HG02610 (cell line): ENCODE data around the gene PCNT.
A peak's percentile ranks its signal among the peaks of the same experiment; 100 is the strongest.

Experiments
- ATAC-seq: cut with Tn5 transposase; IDR thresholded peaks from one replicate; pipeline ENCODE4 v1.9.1; 2021; ENCODE audit warnings: mild to moderate bottlenecking, moderate library complexity; ENCODE audit not compliant: unreplicated experiment

Gene PCNT, protein sequence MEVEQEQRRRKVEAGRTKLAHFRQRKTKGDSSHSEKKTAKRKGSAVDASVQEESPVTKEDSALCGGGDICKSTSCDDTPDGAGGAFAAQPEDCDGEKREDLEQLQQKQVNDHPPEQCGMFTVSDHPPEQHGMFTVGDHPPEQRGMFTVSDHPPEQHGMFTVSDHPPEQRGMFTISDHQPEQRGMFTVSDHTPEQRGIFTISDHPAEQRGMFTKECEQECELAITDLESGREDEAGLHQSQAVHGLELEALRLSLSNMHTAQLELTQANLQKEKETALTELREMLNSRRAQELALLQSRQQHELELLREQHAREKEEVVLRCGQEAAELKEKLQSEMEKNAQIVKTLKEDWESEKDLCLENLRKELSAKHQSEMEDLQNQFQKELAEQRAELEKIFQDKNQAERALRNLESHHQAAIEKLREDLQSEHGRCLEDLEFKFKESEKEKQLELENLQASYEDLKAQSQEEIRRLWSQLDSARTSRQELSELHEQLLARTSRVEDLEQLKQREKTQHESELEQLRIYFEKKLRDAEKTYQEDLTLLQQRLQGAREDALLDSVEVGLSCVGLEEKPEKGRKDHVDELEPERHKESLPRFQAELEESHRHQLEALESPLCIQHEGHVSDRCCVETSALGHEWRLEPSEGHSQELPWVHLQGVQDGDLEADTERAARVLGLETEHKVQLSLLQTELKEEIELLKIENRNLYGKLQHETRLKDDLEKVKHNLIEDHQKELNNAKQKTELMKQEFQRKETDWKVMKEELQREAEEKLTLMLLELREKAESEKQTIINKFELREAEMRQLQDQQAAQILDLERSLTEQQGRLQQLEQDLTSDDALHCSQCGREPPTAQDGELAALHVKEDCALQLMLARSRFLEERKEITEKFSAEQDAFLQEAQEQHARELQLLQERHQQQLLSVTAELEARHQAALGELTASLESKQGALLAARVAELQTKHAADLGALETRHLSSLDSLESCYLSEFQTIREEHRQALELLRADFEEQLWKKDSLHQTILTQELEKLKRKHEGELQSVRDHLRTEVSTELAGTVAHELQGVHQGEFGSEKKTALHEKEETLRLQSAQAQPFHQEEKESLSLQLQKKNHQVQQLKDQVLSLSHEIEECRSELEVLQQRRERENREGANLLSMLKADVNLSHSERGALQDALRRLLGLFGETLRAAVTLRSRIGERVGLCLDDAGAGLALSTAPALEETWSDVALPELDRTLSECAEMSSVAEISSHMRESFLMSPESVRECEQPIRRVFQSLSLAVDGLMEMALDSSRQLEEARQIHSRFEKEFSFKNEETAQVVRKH (N-terminal part only)

DNA sequence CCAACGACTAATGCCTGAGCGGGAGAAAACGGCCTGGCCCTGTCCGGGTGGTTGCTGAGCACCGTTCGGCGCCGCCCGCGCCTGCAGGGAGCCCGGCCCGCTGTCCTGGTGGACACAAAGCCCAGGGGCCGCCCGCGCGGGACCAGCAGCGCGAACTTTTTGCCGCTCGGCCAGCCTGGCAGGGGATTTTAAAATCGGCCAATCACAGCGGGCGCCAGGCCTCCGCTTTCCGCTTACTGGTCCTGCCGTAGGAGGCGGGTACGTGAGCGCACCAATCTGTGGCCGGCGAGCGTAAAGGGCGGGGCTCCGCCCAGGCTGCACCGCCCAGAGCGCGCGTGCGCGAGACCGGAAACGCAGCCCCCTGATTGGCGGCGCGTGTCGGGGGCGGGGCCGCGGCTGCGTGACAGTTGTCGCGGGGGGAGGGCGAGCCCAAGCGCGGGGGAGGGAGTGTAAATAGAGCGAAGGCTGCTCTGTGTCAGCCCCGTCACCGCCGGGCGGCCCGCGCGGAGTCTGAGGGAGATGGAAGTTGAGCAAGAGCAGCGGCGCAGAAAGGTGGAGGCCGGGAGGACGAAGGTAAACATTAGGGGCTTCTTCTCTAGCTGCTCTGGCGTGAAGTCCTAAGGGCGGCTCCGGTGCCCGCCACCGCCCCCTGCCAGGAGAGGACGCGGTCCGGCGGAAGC, at the start of gene PCNT, which contains the start of gene C21orf58:
Gene PCNT, plus strand, starts transcription at position 447 of the 680 bp plus-strand sequence. Its CDS starts 73 bp downstream, at position 520.
Gene C21orf58, minus strand, starts transcription at position 161 of the 680 bp plus-strand sequence. CDS start 1,132 bp downstream, outside the sequence.
- ATAC-seq = peak; percentile 80

DNA sequence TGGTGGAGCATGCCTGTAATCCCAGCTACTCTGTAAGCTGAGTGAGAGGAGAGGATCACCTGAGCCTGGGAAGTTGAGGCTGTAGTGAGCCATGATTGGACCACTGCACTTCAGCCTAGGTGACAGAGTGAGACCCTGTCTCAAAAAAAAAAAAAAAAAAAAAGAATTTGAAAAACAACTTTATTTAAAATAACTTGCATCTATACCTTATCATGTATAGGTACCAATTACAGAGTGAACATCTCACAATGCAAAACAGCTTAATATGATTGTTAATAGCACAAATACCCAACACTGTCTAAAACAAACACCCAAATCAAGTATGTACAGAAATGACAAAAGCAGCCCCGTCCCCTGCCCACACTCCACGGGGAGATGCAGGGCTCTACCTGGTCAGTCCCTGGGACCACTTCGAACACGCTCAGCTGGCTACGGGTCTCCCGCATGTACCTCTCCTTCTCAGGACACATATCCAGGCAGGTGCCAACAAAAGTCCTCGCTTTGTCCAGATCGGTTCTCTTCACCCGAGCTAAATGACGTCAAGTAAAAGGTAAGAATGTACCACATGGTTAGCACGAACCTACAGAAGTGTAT, 49.1 kb upstream of the PCNT start:
- no peak for ATAC-seq

DNA sequence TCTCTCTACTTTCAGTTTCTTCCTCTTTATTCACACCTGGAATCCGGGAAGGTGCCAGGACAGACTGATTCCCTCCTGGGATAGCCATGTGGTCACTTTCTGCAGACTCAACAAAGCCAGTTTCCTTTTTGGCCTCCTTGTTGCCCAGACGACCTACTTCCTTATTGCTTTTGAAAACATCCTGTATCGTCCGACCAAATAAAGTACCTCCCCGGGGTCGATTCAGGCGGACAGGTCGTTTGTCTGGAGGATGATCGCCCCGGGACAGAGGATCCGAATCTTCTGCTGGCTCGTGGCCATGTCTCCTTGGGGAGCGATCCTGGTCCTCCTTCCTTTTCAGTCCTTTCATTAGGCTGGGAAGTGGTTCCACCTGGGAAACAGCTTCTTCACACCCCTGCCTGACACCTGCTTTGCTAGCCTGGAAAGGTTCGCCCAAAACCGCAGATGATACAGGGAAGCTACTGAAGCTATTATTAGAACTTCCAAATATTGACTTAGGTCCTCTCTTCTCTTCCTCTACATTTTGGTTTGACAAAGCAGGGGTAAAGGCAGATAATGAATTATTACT, 39.8 kb upstream of the PCNT start:
- ATAC-seq = no peak

DNA sequence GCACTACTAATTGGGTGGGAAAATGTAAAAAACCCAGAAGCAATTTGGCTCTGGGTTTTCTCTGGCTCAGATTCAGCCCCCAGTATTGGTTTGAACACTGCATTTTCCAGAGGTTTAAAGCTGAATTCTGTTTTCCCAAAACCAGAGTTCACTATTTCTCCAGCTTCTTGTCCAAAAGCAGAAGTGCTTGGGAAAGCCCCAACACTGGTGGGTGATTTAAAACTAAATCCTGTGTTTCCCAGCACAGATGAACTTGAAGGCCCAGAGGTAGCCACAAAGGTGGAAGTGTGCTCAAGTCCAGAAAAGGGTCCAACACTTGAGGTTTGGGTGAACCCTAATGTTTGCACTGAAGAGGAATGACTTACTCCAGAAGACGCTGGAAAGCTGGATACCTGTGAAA, 39.2 kb upstream of the PCNT start:
- no peak for ATAC-seq

DNA sequence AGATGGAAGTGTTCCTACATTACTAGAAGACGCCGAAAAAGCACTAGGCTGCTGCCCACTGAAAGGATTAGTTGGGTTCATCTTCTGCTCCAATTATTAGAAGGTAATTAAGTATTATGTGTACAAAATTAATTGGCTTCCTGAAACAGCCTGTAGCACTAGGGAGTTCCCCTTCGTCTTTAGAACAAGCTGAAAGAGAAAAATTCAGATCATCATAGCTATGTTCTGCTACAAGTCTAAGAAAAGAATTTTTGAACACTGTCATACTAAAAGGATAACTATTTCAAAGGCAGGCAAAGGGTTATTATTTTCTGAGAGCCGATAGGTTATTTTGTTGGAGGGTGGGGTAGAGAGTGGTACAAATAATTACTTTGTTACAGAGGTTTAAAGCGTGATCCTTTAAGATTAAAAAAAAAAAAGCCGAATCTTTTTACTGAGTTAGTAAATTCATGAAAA, 38.7 kb upstream of the PCNT start, which contains the start of gene MCM3AP:
Gene MCM3AP, minus strand, starts transcription at position 406 of the 456 bp plus-strand sequence. Its CDS starts 325 bp downstream, at position 81.
- no peak for ATAC-seq

DNA sequence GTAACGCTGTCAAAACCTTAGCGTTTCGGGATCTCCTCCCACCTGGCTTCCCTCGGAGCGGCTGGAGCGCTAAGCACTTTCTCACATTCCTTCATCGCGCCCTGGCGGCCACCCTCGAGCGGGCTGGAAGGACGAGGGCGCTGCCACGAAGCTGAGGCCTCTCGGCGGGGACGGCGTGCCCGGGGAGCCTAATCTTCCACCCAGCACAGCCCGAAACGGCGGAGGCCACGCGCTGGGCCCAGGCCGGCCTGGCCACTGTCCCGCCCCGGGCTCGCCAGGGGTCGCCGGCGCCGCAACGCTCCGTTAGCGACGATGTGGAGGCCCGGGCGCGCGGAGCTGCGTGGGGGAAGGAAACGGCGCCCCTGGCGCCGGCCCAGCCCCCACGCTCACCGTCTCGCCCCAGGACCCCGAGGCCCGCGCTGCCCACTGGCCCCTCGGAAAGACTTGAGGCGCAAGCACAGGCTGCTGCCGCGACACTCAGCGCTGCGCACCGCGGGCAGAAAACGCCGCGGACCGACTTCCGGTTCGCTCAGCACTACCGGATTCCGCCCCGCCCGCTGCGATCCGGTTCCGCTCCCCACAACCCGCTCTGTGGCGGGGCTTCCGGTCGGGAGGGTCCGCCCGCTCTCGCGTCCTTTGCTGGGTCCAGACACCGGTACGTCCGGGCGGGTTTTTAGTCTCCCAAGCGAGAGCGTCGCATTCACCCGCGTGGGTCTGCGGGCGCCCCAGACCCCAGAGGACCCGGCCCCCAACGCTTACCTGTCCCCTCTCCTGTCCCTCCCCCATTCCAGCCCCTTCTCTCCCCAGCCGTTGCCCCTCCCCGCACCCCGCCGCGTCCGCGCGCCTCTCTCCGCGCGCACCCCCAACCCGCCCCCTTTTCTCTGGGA, 38.0 kb upstream of the PCNT start, which contains the start of gene YBEY:
Gene YBEY, plus strand, starts transcription at position 582 of the 887 bp plus-strand sequence. CDS start 572 bp downstream, outside the sequence.
- peak; percentile 77 for ATAC-seq

DNA sequence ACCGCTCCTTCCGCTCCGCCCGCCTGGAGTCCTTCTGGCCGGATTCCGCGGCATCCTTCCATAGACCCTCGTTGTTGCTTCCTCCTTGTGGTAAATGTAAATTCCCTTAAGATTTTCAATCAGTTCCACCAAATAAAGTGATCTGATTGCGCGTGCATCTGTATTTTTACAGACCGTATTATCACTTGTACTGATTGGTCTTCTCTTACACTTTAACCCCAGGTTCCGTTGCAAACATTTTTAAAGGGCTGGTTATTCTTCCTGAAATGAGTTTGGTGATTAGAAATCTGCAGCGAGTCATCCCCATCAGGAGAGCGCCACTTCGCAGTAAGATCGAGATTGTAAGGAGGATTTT, 37.3 kb upstream of the PCNT start:
- no peak for ATAC-seq

DNA sequence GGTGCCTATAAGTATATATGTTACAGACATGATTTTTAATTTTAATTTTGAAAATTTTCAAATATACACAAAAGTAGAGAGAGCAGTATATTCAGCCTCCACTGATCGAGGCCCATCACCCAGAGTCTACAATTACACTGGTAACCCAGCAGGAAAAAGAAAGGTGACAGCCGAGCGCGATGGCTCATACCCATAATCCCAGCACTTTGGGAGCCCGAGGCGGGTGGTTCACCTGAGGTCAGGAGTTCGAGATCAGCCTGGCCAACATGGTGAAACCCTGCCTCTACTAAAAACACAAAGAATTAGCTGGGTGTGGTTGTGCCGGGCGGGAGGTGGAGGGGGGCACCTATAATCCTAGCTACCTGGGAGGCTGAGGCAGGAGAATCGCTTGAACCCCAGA, 36.4 kb upstream of the PCNT start:
- no peak for ATAC-seq

DNA sequence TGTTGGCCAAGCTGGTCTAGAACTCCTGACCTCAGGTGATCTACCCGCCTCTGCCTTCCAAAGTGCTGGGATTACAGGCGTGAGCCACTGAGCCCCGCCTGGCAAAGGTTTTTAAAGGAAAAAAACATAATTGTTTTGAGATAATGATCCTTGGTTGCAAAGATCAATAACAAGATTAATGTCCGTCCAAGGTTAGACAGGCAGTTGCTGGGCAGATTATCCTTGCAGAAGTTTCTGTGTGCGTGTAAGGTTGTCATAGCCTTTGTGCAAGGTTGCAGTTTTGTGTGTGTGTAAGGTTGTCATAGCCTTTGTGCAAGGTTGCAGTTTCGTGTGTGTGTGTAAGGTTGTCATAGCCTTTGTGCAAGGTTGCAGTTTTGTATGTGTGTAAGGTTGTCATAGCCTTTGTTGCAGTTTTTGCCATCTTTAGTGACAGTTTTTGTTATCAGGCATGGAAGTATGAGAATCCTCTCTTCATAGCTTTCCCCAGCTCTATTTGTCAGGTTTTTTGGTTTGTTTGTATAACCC, 34.2 kb upstream of the PCNT start:
- ATAC-seq = no peak

DNA sequence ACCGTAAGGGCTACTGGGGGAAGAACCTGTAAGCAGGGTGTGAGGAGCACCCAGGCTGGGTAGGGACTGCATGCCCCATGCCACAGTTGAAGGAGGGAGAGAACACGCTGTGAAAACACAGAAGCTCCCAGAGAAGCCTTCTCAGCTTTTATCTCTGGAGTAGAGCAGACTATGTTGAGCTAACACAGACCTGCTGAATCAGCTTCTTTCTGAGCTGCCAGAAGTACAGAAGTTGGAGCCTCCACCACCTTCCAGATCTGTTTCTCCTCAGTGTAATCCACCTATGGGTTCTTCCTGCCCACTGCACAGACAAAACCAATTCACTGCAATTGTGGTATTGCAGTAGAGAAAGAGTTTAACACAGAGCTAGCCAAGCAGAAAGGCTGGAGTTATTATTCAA, 32.4 kb upstream of the PCNT start:
- no peak for ATAC-seq

DNA sequence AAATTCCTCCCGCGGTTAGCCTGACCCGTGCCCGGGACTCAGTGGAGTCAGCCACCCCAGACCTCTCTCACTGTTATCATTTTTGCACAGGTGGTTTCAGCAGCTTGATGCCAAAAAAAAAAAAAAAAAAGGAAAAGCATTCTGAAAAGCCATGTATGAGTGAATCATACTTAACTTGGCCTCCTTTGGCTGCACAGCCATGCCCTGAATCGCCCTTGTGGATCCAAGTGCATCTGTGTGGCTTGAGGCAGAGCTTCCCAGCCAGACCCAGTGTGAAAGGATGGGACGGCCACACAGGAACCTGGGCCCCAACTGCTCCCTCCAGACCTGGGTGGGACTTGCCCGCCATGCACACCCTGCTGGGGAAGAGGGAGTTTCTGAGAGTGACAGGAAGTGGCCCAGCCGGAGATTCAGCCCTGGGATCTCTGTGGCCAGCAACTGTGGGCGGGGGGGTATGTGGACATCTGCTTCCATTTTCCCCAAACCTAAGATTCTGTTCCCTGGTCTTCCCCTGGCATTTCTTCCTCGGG, 29.2 kb upstream of the PCNT start:
- ATAC-seq = no peak

DNA sequence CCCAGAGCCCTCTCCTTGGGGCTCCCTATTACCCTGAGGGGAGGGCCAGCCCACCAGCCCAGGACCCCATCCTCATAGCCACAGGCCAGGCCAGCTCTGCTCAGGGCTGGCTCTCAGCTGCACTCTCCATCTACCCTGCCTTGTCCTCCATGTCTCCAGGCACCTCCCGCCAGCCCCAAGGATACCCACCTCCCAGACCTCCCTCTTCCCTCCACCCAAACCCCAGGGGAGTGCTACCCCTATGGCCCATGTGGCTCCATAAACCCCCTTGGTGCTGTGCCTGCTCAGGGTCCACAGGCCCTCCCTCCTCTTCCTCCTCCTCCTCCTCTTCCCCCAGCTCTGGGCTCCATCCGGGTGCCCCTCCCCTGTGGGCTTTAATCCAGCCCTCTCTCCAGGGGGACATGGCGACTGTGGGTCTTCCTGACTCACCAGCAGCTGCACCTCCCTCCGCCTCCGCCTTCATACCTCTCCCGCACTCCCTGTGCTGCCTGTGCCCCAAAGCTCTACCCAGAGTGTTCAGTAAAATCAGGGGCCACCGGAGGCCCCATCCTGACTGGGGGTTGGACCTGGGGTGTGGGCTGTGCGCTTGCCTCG, 28.7 kb upstream of the PCNT start:
- ATAC-seq = no peak

DNA sequence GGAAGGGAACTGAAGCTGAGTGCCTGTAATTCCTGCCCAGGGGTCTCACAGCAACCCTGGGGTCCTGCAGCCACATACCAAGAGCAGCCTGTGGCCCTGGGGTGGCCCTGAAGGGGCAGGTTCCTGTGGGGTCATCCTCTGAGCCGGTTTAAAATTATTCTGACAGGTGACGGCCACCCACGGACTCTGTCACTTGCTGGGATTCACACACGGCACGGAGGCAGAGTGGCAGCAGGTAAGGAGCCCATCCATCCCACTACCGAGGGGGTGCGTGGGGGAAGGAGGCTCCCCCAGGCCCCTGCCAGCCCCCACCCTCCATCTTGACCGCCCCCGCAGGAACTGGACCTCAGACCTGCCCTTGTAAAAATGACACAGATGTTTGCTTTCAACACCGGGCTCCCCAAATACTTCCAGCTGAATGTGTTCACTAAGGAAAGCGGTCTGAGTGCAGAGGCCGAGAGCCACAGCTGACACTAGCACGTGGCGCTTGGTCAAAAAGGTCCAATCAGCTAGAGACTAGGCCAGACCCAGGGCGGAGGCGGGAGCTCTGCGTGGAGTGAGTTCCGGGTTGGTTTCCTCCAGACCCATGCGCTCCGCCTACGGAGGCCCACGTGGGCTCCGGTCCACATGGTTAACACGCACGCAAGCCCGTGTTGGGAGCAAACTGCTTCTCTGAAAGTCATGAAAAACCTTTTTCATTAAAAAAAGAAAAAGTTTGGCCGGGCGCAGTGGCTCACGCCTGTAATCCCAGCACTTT, 27.8 kb upstream of the PCNT start:
- ATAC-seq = no peak

DNA sequence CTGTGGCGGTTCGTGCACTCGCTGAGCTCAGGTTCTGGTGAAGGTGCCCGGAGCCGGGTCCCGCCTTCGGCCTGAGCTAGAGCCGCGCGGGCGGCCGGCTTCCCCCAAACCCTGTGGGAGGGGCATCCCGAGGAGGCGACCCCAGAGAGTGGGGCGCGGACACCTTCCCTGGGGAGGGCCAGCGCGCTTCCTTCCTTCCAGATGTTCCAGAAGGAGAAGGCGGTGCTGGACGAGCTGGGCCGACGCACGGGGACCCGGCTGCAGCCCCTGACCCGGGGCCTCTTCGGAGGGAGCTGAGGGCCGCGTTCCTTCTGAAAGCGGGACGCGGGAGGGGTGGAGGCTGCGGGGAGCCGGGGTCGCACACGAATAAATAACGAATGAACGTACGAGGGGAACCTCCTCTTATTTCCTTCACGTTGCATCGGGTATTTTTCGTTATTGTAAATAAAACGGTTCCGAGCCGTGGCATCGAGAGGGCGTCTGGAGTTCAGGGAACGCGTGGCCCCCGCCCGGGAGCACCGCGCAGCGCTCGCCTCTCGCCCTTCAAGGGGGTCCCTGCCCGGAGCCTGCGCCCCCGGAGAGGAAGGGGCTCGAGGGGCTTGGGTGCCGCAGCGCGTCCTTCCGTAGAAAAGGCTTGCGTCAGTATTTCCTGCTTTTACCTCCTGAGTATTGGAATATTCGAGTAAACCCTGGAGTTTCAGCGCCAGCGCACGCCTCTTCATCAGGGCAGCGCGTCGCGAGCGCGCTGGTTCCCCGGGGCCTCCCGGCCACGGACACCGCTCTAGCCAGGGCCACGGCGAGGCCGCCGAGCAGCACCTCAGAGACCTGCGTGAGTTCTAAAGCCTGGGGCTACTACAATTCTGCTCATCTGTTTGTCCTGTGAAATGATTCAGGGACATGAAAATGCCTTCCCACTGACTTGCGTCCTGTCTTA, 26.4 kb upstream of the PCNT start:
- no peak for ATAC-seq

DNA sequence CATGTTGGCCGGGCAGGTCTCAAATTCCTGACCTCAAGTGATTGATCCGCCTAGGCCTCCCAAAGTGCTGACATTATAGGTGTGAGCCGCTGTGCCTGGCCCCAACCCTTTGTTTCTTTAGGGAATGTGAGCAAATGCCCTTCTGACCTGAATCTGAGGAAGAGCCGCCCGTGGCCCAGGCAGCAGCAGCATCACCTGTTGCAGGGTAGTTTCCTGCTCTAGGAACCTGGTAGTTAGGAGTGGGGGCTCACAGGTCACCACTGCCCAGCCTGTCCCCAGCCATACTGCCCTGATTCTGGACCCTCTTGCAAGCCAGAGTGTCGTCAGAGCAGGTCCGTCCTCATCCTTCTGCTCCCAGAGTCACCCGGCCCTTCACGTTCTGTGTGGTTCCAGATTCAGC, 24.8 kb upstream of the PCNT start:
- ATAC-seq = no peak

DNA sequence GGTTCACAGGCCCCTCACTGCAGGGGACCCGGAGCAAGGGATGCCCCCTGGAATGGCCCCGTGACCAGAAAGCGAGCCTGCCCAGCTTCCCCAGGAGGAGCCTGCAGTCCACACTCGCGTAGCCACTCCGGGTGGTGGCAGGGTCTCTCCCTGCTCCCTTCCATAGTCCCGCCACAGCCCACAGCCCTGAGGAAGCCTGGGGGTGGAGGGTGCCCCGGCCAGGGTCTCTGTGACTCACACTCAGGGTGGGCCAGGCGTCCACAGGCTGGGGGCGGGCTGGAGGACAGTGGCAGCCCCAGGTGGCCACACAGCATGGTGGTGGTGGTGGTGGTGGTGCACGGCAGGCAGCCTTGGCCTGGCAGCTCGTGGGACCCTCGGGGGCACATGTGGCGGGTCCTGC, 22.2 kb upstream of the PCNT start:
- no peak for ATAC-seq
